Sciatic nerve (tissue), 2 donors: ENCODE measurements around the gene FANCC. TPM values are rescaled to one million over a fixed set of nuclear protein-coding genes. Genes with fewer than 3 reads are reported as not detected.

ENCODE experiments used
- ATAC-seq: fragments of 200-7000 bp; cut with Tn5 transposase; one replicate; pipeline ENCODE4 v1.9.1; 2020; ENCODE audit warnings: mild to moderate bottlenecking, moderate library complexity
- DNase-seq: peaks from one replicate; pipeline ENCODE4 v3.0.0-alpha.2; 2020; ENCODE audit warnings: low spot score
- intact Hi-C: fragments of 100-400 bp; cut with DNase I; formaldehyde crosslinking; loops from one replicate; pipeline ENCODE4 v1.14.2; 2022
- total RNA-seq: library from RNA; stranded (reverse); fragmentation: NEBNext Ultra II Directional; extraction: Animal tissue kit (Norgen Biotek cat#: 25700); gene quantifications from one replicate; pipeline ENCODE4 v1.2.1, GENCODE V29; 2021
- donor health status: DM: no; HTN: no; CAD: no.
- donor health status: DM: no; HTN: no; CAD: no.

Gene FANCC
- total RNA-seq, 1 donor from 2014 or later, result 13.6 TPM

DNA sequence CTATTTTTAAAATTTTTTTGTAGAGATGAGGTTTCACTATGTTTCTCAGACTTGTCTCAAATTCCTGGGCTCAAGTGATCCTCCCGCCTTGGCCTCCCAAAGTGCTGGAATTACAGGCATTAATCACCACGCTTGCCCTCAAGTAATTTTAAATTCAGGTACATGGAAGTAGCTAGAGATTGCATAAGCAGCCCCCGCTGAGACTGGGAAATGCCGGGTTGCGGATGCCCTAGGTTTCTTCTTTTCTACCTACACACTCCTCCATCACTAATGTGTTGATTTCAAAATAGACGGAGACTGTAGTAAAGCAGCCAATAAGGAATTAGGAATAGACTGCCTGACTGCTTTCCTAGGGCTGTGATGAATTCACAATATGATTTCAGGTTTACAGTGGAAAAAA lies 202.4 kb downstream of the FANCC start:
- no peak for ATAC-seq
- intact Hi-C loops, result no loop called here
- DNase-seq, result no peak

DNA sequence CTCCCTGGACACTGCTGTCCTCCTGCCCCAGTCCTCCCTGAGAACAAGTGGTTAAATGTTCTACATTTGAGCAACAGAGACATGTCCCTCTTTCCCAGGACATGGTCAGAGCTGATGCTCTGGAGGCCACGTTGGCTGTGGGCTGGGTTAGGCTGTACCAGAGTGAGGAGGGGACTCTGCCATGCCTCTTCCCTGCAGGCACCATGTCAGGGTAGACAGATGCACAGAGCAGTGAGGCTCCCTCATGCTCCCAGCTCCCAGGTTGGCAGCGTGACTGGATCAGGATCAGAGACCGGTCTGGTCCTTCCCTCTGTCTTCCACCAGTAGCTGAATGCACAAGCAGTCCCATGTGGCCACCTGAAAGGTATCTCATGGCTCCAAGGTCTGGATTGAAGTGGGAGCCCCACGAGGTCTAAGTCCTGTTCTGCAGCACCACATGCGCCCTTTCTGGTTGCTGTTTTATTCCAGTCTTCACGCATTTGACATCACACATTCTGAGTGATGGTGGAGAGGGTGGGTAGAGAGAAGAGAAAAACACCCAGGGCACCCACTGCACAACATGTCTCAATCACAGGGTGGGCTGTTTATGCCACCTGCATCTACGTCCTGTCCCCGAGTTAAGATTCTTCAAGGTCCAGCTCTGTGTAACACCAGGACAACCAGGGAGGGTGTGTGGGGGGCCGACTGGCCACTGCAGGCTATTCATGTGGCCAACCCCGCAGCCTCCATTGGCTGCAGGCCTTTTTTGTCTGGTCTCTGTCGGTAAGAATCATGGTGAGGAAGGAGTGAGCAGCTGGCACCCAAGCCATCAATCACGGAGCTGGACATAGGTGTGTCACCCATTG lies 204.9 kb downstream of the FANCC start:
- no peak for DNase-seq

DNA sequence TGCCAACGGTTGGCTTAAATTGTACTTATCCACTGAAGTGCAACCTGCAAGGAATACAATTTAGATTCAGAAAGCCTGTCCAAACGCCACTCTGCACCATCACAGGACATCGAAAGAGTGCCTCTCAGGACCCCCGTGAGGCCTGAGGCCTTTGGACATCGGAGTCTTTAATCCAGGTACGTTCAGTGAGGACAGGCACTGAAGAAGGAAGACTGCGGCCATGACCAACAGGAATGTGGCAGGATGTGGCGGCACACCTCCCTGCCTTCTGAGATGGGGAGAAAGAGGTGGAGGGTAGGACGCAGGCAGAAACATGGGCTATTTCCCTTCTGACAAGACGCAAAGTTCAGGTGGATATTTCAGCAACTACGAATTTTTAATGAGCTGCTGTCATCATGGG lies 205.8 kb downstream of the FANCC start:
- no peak for ATAC-seq
- intact Hi-C loops, result no loop called here

More for the DNA sequence above, 204.9 kb downstream of the FANCC start:
- ATAC-seq, result no peak
- intact Hi-C loops, result no loop called here

DNA sequence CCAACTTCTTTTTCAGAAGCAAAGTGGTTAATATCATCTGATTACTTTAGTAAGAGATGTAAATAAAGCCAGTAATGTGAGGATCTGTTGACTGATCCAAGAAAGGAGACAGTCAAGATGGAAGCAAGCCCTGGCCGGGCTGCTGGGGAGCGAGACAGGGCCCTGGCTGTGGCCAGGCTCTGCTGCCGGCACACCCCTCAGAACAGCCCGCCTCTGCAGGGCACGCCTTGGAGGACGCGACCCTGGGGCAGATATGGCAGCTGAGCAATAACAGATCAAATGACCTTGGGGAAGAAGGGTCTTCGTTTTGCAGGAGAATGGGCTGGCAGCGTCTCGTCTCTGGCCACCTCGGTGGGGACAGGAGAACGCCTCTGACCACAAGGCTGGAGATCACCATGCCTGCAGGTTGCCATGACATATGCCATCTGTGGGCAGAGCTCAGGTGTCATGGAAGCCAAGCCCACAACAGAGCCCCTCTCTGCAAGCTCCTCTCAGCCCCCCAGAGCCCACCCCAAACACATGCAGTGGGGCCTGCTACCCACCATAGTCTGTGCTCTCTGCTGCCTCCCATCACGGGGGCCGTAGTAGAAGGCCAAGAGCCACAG lies 206.5 kb downstream of the FANCC start:
- ATAC-seq, result no peak
- intact Hi-C loops, result no loop called here
- DNase-seq, result no peak

More for the DNA sequence above, 205.8 kb downstream of the FANCC start:
- no peak for DNase-seq

DNA sequence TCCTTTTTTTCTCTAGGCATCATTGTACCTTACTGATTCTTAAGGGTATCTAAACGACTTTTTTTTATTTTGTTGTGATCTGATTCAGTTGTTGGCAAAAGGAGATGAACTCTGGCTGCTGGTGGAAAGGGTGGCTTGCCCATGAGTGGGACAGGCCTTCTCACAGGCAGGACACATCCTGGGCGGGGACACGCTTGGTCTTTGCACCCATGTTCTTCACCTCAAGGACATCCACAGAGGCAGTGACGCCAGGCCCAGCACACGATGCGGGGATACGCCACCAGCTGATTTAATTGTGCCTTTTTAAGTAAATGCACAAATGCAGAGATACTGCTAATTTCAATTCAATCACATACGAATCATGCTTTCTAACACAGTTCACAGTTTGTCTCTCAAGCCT lies 208.1 kb downstream of the FANCC start:
- ATAC-seq (no peak), DNase-seq (no peak)
- intact Hi-C loops, result loop anchor here (10.0 kb wide), 1 partner anchor 315 kb away; no protein-coding TSS in a partner anchor

DNA sequence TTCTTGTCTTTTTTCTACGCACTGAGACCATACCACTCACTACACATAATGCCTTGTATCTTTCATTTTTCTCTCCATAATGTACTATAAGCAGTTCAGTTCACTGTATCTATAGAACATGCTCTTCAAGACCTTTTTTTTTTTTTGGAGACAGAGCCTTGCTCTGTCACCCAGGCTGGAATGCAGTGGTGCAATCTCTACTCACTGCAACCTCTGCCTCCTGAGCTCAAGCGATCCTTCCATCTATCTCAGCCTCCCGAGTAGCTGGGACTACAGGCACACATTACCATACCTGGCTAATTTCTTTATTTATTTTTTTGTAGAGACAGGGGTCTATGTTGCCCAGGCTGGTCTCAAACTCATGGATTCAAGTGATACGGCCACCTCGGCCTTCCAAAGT lies 208.7 kb downstream of the FANCC start:
- intact Hi-C loops, result loop anchor here (10.0 kb wide), 1 partner anchor 314 kb away; no protein-coding TSS in a partner anchor
- DNase-seq (no peak), ATAC-seq (no peak)

DNA sequence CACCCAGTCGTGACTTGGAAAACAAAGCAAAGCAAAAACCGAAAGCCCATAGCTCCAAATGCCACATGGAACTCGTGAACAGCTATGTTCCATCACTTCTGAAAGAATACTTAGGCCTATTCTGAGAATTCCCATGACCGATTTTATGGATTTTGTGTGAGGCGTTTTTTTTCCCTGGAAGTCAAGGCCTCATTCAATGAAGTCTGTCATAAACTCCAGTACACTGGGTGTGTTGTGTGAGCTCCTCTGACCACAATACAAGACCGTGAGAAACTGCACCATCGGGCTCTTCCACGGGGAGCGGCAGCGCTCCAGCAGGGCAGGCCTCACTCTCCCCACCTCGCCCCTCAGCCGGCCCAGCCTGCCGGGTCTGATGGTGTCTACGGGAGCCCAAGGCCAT lies 209.5 kb downstream of the FANCC start:
- no peak for DNase-seq
- intact Hi-C loops, result loop anchor here (10.0 kb wide), 1 partner anchor 313 kb away; no protein-coding TSS in a partner anchor
- peak; percentile 72 for ATAC-seq

DNA sequence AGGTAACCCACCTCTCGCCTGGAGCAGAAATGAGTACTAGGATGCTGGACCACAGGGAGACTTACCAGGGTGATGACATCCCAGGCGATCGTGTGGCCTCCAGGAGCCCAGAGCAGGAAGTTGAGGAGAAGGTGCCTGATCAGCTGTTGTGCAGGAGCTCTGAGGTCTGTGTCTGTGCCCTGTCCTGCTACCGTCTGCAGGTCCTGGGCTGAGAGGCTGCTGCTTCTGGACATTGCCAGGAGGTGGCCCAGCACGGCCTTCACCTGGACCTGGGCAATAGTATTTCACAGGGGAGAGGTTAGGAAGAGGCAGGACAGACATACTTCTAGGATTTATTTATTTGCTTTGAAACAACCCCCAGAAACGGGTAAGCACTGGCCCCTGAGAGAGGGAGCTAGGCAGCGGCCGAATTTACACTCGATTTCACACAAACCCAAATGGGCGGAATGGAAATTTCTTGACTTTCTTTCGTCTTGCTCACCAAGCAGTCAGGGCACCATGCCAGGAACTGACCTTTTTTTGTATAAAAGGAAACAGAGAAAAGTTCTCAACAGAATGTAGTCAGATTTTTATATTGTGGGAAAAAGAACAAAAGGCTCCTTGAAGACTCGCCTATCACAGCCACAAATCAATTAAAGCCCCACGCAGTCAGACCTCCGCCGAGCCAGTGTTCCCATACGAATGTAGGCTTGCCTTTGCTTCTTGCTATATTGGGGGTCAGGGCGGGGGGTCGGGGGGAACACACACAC lies 210.3 kb downstream of the FANCC start:
- ATAC-seq (peak; percentile 48), DNase-seq (peak; percentile 90)
- intact Hi-C loops, result loop anchor here (10.0 kb wide), 1 partner anchor 312 kb away; no protein-coding TSS in a partner anchor

DNA sequence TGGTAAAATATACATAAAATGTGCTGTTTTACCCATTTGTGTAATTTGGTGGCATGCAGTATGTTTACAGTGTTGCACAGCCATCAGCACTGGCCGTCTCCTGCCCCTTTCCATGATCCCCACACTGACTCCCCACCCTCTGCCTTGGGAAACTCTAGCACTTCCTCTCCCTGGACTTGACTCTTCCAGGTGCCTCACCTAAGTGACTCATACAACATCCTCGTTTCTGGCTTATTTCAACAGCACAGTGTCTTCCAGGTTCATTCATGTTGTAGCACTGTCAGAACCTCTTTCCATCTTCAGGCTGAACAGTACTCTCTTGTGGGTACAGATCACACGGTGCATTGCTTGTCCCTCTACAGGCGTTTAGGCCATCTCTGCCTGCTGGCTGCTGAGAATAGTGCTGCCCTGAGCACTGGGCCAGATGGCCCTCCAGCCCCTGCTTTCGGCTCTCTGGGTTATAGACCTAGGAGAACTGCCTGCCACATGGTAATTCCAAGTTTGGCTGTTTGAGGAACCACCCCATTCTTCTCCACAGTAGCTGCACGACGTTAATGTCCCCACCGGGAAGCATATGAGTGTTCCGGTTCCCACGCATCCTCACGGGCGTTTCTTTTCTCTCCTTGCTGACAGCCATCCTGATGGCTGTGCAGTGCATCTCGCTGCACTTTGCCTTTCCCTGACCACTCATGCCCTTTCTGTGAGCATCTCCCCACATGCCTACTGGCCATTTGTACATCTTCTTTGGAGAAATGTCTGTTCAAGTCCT lies 211.8 kb downstream of the FANCC start:
- intact Hi-C loops, result loop anchor here (10.0 kb wide), 1 partner anchor 311 kb away; no protein-coding TSS in a partner anchor
- no peak for ATAC-seq
- no peak for DNase-seq

DNA sequence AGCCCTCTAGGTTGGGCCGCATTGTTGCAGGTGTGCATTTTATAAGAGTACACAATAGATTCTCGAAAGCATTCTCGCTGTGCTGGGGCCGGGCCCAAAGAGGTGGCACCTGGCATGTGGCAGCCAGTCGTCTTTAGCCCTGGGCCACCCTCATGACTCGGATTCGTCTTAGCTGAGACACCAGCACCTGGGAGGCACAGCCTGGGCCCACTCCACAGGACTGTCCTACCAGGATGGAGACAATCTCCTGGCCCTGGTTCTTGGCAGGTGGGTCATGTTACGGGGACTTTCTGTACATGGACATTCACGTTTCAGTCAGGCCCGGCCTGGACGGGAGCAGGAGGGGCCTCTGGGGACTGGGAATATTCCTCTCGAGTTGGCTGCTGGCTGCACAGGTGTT lies 212.5 kb downstream of the FANCC start:
- DNase-seq (no peak), ATAC-seq (no peak)
- intact Hi-C loops, result loop anchor here (10.0 kb wide), 1 partner anchor 310 kb away; no protein-coding TSS in a partner anchor

DNA sequence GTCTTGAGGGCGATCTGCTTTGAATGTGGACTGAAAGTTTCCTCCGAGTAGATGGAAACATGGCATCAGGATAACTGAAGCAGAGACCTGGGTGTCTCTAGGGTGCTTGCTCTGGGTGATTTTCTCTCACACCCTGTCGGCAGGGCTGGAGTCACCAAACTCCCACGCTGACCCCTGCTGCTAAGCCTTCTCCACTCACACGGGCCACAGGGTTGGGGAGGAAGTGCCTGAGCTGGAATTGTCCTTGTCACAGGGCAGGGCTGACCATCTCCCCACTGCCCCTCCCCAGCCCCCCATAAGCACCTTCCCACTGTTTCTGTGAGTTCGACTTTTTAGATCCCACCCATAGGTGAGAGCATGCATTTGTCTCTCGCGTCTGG lies 212.9 kb downstream of the FANCC start:
- intact Hi-C loops, result loop anchor here (10.0 kb wide), 1 partner anchor 310 kb away; no protein-coding TSS in a partner anchor
- no peak for DNase-seq
- ATAC-seq, result no peak

DNA sequence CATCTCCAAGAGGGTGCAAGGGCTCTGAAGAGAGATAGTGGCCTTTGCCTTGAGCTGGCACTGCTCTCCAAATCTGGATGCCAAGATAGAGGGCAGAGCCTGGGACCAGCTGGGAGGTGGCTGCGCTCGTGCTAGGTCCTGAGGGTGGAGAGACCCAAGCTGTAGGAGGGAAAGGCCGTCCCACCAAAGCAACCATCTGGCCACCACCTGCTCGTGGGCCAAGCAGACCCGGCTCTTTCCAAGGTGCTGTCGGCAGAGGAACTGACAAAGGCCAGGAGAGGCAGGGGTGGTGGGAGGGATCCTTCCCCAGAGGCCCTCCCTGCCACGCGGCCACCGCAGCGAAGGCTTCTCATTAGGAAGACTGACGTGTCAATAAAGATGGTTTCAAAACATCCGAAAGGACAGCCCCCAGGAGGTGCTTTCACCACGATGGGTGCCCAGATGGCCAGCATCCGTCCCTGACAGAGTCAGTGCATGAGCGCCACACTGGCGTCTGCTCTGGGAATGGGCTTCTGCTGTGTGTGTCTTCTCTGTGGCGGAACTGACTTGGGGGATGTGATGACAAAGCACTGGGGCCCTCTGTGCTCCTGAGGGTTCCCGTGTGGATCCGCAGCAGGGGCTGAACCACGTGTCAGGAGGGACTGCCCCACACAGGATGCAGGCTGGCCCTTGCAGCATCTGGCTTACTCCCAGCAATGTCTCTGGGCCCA lies 213.5 kb downstream of the FANCC start:
- DNase-seq (no peak), ATAC-seq (no peak)
- intact Hi-C loops, result loop anchor here (10.0 kb wide), 1 partner anchor 309 kb away; no protein-coding TSS in a partner anchor

DNA sequence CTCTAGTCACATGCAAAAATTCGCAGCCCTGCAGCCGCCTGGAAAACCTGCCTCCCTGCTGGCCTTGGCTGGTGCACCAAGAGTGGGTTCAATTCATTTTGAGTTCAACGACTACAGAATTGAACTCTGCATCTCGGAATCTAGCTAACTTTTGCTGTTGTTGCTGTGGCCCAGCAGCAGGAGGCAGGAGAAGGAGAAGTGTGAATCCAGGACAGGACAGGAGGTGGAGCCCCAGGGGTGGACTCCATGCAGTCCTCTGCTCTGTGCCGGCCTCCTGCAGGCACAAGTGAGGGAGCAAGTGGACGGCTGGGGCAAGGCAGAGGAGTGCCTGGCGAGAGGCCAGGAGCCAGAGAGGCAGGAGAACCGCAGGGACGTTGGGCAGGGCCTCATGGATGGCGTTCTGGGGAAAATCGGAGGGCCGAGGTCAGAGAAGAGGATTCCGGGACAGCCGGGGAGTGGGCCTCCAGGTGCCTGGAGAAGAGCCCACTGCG lies 214.2 kb downstream of the FANCC start:
- intact Hi-C loops, result loop anchor here (10.0 kb wide), 1 partner anchor 309 kb away; no protein-coding TSS in a partner anchor
- no peak for DNase-seq
- peak; percentile 41 for ATAC-seq

DNA sequence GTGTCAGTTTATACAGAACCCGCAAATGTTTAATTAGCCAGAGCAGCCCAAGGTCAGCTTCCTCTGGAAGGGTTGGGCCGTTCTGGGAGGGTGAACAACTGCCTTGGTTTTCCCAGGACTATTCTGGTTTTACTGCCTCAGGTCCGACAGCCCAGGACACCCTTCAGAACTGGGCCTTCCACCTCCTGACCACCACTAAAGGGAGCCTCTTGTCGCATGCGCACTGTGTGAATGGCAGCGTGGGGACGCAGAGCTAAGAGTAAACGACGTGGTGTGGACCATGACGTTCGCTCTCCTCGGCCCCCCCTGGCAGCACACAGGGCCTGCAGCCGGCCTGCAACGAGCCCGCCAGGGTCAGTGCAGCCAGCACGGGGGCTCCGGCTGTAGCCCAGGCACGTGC lies 214.9 kb downstream of the FANCC start:
- ATAC-seq, result no peak
- DNase-seq, result no peak
- intact Hi-C loops, result loop anchor here (10.0 kb wide), 1 partner anchor 308 kb away; no protein-coding TSS in a partner anchor

DNA sequence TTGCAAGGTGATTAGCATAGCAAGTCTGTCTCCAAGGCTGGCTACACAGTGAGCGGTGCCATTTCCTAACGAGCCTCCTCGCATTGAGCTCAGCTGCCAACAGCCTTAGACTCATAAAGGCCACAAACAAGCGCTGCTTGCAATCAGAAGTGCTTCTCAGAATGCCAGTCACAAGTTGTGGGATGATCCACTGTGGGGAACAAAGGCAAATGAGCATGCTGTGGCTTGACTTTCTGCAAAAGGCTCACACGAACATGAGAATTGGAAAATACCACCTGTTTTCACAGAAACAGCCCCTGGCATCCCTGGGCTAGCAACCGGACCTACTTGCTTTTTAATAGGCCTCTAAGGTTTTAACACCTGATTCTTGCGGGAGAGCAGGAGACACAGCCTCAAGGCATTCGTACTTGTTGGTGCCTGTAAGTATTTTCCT lies 215.5 kb downstream of the FANCC start:
- DNase-seq (no peak), ATAC-seq (no peak)
- intact Hi-C loops, result loop anchor here (10.0 kb wide), 1 partner anchor 307 kb away; no protein-coding TSS in a partner anchor

DNA sequence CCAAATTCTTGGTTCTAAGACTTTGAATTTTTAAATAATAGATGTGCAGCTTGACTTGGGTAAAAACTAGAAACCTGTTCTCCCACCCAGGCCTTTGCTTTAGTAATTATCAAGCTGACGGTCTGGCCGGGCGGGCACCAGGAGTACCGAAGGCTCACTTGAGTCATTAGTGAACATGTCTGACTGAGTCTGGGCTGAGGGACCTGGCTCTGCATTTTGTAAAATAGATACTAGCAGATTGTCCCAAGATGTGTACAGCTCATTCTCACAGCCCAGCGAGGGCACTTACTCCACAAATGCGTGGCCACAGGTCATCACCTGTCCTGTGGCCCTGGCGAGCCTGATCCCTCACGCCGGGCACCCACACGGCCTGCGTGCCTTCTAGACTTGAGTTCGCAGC lies 216.2 kb downstream of the FANCC start:
- ATAC-seq (no peak), DNase-seq (no peak)
- intact Hi-C loops, result loop anchor here (10.0 kb wide), 1 partner anchor 307 kb away; no protein-coding TSS in a partner anchor

DNA sequence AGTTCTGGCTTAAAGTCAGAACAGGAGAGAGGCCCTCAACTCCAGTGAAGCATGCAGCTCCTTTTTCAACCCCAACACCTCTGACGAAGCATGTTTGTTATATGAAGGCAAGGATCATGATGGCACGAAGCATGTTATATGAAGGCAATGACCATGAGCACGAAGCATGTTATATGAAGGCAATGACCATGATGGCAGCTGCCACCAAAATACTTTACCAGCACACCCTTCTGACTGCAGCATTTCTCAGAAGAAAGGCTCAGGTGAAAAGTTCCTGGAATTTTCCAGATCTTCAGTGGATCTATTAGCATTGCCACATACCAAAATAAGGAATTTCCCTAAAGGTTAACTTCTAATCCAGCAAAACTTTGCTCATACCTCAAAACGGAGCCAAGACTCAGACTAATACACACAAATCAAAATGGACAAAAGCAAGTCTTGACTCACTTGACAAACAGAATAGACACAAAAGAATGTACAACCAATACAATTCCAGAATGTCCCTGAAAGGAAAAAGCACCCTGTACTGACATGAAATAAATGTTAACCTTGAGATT lies 217.4 kb downstream of the FANCC start:
- ATAC-seq, result no peak
- intact Hi-C loops, result loop anchor here (10.0 kb wide), 1 partner anchor 305 kb away; no protein-coding TSS in a partner anchor
- no peak for DNase-seq
